HG03558 (cell line): Measurements from ENCODE around the gene SF1.

Experiments
- ATAC-seq: cut with Tn5 transposase; IDR thresholded peaks from one replicate; pipeline ENCODE4 v1.9.1; 2021; ENCODE audit warnings: moderate number of reproducible peaks; ENCODE audit not compliant: unreplicated experiment; ENCODE audit errors: extremely low read depth

Gene SF1

GRCh38 chr11:64764040-64764611 lies 14.2 kb downstream of the SF1 start:
- ATAC-seq = no peak

GRCh38 chr11:64763526-64764039 lies 14.8 kb downstream of the SF1 start:
- no peak for ATAC-seq

- no peak for ATAC-seq
Measured at GRCh38 chr11:64762674-64763525, 15.4 kb downstream of the SF1 start.

- ATAC-seq = no peak
Measured at GRCh38 chr11:64762277-64762673, 16.1 kb downstream of the SF1 start.

GRCh38 chr11:64760759-64761420 lies 17.5 kb downstream of the SF1 start:
- ATAC-seq = no peak

GRCh38 chr11:64759722-64760719 lies 18.3 kb downstream of the SF1 start, which contains the start of gene PYGM:
Gene PYGM (minus strand): TSS chr11:64759974. CDS start chr11:64759898, 76 bp downstream.
- ATAC-seq = no peak

- ATAC-seq = no peak
Measured at GRCh38 chr11:64759131-64759721, 19.1 kb downstream of the SF1 start.

GRCh38 chr11:64758330-64759079 lies 19.8 kb downstream of the SF1 start:
- ATAC-seq = no peak

- no peak for ATAC-seq
Measured at GRCh38 chr11:64757549-64758329, 20.6 kb downstream of the SF1 start.

GRCh38 chr11:64755681-64756361 lies 22.5 kb downstream of the SF1 start:
- no peak for ATAC-seq

- no peak for ATAC-seq
Measured at GRCh38 chr11:64754919-64755662, 23.3 kb downstream of the SF1 start.

GRCh38 chr11:64754124-64754918 lies 24.0 kb downstream of the SF1 start:
- ATAC-seq = no peak

GRCh38 chr11:64753380-64754123 lies 24.8 kb downstream of the SF1 start:
- no peak for ATAC-seq

GRCh38 chr11:64753019-64753379 lies 25.3 kb downstream of the SF1 start:
- ATAC-seq = no peak

GRCh38 chr11:64752175-64752970 lies 26.0 kb downstream of the SF1 start:
- ATAC-seq = no peak
